Astrocyte of the cerebellum (primary cell): ENCODE results near the gene PACRG.

ENCODE experiments used
- DNase-seq: peaks from one replicate; pipeline ENCODE4 v3.0.0-alpha.2; 2011; ENCODE audit warnings: low read depth
- H3K4me3 ChIP-seq: 2 replicates; pipeline ENCODE4 v1.5.1; 2011; ENCODE audit warnings: mild to moderate bottlenecking, low read depth, low read length, moderate library complexity
- CTCF ChIP-seq: IDR thresholded peaks from 2 replicates; pipeline ENCODE4 v1.5.1; 2012; ENCODE audit warnings: low read length, low read depth, moderate library complexity, mild to moderate bottlenecking; ENCODE audit errors: missing control alignments
- in situ Hi-C: cut with HindIII; loops from 2 replicates; pipeline ENCODE4 v1.10.0; 2017; ENCODE audit warnings: low sequenced_read_pairs

The PACRG gene

GRCh38 chr6:163263998-163264661, 536.4 kb downstream of the PACRG start:
- no peak overlapping the region for H3K4me3 ChIP-seq
- no peak for DNase-seq
- in situ Hi-C loops, result no loop called here
- TF ChIP-seq CTCF, result no peak

GRCh38 chr6:163264662-163265035, 536.9 kb downstream of the PACRG start:
- no peak for TF ChIP-seq CTCF
- in situ Hi-C loops, result no loop called here
- H3K4me3 ChIP-seq, result no peak overlapping the region
- no peak for DNase-seq

- no peak for TF ChIP-seq CTCF
- no peak overlapping the region for H3K4me3 ChIP-seq
- in situ Hi-C loops, result no loop called here
- DNase-seq, result no peak
Observed at GRCh38 chr6:163281634-163282033, 553.9 kb downstream of the PACRG start.

- H3K4me3 ChIP-seq, result no peak overlapping the region
- in situ Hi-C loops, result no loop called here
- no peak for TF ChIP-seq CTCF
- no peak for DNase-seq
Observed at GRCh38 chr6:163282672-163283071, 554.9 kb downstream of the PACRG start.

- no peak overlapping the region for H3K4me3 ChIP-seq
- DNase-seq, result no peak
- TF ChIP-seq CTCF, result no peak
- in situ Hi-C loops, result no loop called here
Observed at GRCh38 chr6:163284151-163284550, 556.4 kb downstream of the PACRG start.

GRCh38 chr6:163285691-163286090, 557.9 kb downstream of the PACRG start:
- TF ChIP-seq CTCF, result no peak
- in situ Hi-C loops, result no loop called here
- no peak for DNase-seq
- H3K4me3 ChIP-seq, result no peak overlapping the region

GRCh38 chr6:163287626-163288025, 559.9 kb downstream of the PACRG start:
- DNase-seq, result no peak
- in situ Hi-C loops, result no loop called here
- no peak overlapping the region for H3K4me3 ChIP-seq
- TF ChIP-seq CTCF, result no peak
